Nephron (organoid): ENCODE results near the gene OR2G2.

ENCODE experiments used
- H3K27ac Mint-ChIP-seq, 3 experiments: 2 replicates each; pipeline ENCODE4 v1.8.0; 2020; ENCODE audit warnings: mixed read lengths in 3 of 3, mild to moderate bottlenecking in 2 of 3, moderate library complexity in 1 of 3
- H3K27me3 Mint-ChIP-seq: 2 replicates; pipeline ENCODE4 v1.8.0; 2021; ENCODE audit warnings: low read depth, mild to moderate bottlenecking, moderate library complexity, mixed read lengths
- H3K36me3 Mint-ChIP-seq: 2 replicates; pipeline ENCODE4 v1.8.0; 2020; ENCODE audit warnings: low read depth, mixed read lengths
- H3K4me1 Mint-ChIP-seq: 2 replicates; pipeline ENCODE4 v1.8.0; 2020; ENCODE audit warnings: mixed read lengths
- H3K4me3 Mint-ChIP-seq, 3 experiments: 2 replicates each; pipeline ENCODE4 v1.8.0; 2020; ENCODE audit warnings: mild to moderate bottlenecking in 3 of 3, mixed read lengths in 3 of 3, moderate library complexity in 2 of 3
- H3K9me3 Mint-ChIP-seq: 2 replicates; pipeline ENCODE4 v1.8.0; 2020; ENCODE audit warnings: mixed read lengths
- TF ChIP-seq, protein P1 (sequence below), 3 experiments: fragments of 200-600 bp; sonication (generic); IDR thresholded peaks; one replicate each; pipeline ENCODE4 v1.5.0; 2021; ENCODE audit warnings: antibody characterized with exemption in 3 of 3; ENCODE audit not compliant: unreplicated experiment in 3 of 3

The OR2G2 gene

DNA sequence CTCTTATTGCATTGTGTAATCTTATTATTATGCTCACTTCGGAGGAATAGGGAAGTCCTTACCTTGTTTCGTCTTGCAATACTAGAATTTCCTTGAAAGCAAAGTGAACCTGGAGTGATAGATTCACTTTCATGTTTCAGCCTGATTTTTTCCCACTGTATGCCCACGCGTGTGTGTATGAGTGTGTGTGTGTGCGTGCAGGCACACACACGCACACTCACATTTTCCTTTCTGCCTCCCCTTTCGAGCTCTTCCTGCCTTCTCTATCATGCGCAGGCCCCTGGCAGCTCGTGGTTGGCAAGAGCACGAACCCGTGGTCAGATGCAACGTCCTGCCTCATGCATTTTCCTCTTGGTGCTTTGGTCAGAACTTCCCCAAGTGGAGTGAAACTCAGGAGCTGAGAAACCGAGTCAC lies 39.4 kb upstream of the OR2G2 start, which contains the start of gene GCSAML:
Gene GCSAML, plus strand, starts transcription at position 366 of the 414 bp plus-strand sequence. CDS start 58 bp downstream, outside the sequence.
- no peaks in the 10 kb centered on the region for H3K4me1 Mint-ChIP-seq
- no peaks in the 10 kb centered on the region for H3K36me3 Mint-ChIP-seq
- H3K27me3 Mint-ChIP-seq = no peaks in the 10 kb centered on the region
- TF ChIP-seq, protein P1, sequence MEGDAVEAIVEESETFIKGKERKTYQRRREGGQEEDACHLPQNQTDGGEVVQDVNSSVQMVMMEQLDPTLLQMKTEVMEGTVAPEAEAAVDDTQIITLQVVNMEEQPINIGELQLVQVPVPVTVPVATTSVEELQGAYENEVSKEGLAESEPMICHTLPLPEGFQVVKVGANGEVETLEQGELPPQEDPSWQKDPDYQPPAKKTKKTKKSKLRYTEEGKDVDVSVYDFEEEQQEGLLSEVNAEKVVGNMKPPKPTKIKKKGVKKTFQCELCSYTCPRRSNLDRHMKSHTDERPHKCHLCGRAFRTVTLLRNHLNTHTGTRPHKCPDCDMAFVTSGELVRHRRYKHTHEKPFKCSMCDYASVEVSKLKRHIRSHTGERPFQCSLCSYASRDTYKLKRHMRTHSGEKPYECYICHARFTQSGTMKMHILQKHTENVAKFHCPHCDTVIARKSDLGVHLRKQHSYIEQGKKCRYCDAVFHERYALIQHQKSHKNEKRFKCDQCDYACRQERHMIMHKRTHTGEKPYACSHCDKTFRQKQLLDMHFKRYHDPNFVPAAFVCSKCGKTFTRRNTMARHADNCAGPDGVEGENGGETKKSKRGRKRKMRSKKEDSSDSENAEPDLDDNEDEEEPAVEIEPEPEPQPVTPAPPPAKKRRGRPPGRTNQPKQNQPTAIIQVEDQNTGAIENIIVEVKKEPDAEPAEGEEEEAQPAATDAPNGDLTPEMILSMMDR (IDR thresholded peaks at IDR 0.05; ENCODE audit: unreplicated experiment in 3 of 3) = no peak
- no peaks in the 10 kb centered on the region for H3K9me3 Mint-ChIP-seq
- H3K27ac Mint-ChIP-seq = no peak within 1 kb of the TSS
- no peak within 1 kb of the TSS for H3K4me3 Mint-ChIP-seq

DNA sequence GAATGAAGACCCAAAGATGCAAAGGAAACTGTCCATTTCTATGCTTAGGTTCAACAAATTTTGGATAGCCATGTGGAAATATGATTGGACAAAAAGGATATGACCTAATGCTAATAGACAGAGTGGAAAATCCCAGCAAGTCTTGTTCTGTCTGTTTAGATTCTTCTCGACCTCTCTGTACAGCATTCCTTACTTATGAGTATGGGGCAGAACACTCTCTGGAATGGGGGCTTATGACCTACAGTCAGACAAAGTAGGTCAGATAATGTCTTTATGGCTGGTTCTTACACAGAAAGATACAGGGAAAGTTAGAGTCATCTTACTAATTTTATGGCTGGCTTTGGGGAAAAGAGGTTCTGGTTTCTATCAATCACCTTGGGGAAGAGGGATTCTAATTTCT lies 36.4 kb upstream of the OR2G2 start:
- no peak overlapping the region for H3K4me3 Mint-ChIP-seq
- H3K4me1 Mint-ChIP-seq = no peaks in the 10 kb centered on the region
- TF ChIP-seq, protein P1 (IDR thresholded peaks at IDR 0.05; ENCODE audit: unreplicated experiment in 3 of 3) = no peak
- H3K27ac Mint-ChIP-seq = no peak overlapping the region
- H3K27me3 Mint-ChIP-seq = no peaks in the 10 kb centered on the region
- H3K9me3 Mint-ChIP-seq = no peaks in the 10 kb centered on the region
- no peaks in the 10 kb centered on the region for H3K36me3 Mint-ChIP-seq

DNA sequence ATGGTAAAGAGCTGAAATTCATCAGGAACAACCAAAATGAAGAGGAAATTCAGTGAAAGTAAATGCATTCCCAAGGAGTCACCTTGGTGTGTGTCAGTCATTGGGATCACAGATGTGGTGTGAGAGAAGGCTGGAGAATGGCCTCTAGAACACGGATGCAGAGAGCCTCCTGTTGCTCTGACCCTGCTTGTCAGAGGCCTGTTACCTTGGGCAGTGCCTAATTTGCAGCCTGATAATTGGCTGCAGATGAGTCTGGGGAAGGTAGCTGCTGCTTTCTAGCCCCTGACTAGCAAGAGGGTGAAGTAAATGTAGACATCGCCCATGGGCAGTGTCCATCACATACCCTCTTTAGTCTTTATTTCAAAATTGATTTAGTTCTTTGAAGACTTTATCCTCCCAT lies 35.9 kb upstream of the OR2G2 start:
- no peaks in the 10 kb centered on the region for H3K36me3 Mint-ChIP-seq
- H3K27ac Mint-ChIP-seq = no peak overlapping the region
- H3K4me1 Mint-ChIP-seq = no peaks in the 10 kb centered on the region
- no peaks in the 10 kb centered on the region for H3K27me3 Mint-ChIP-seq
- TF ChIP-seq, protein P1 (IDR thresholded peaks at IDR 0.05; ENCODE audit: unreplicated experiment in 3 of 3) = no peak
- H3K9me3 Mint-ChIP-seq = no peaks in the 10 kb centered on the region
- H3K4me3 Mint-ChIP-seq = no peak overlapping the region

DNA sequence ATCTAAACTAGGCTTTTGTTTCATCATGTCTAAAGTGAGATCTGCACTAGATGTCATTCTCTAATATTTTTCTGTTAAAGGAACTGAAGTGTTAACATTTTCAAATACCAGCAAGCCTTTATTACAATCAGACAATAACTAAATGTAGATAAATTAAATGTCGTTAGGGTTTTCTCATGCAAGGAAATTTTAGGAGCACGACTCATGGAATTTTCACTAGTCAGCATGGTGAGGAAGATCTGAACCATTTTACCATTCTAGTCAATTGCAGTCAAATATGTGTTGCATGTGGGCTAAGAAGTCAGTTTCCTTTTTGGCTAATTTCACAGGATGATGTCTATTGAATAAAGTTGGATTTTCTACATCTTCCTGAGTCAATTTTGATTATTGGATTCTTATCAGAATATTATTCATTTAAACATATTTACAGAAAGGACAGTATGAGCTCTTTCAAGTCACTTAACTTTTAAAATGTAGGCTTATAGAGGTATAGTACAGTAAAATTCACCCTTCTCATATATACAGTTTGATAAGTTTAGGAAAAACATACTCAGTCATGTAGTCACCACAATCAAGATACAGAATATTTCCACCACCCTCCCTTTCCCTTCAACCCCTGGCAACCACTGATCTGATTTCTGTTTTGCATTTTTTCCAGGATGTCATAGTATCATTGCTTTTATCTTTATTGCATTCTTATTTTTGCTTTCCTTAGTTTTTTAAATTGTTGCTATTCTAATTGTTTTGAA lies 30.1 kb upstream of the OR2G2 start:
- no peaks in the 10 kb centered on the region for H3K9me3 Mint-ChIP-seq
- H3K27me3 Mint-ChIP-seq = no peaks in the 10 kb centered on the region
- TF ChIP-seq, protein P1 (IDR thresholded peaks at IDR 0.05; ENCODE audit: unreplicated experiment in 3 of 3) = no peak
- H3K27ac Mint-ChIP-seq = no peak overlapping the region
- no peaks in the 10 kb centered on the region for H3K36me3 Mint-ChIP-seq
- no peak overlapping the region for H3K4me3 Mint-ChIP-seq
- no peaks in the 10 kb centered on the region for H3K4me1 Mint-ChIP-seq

DNA sequence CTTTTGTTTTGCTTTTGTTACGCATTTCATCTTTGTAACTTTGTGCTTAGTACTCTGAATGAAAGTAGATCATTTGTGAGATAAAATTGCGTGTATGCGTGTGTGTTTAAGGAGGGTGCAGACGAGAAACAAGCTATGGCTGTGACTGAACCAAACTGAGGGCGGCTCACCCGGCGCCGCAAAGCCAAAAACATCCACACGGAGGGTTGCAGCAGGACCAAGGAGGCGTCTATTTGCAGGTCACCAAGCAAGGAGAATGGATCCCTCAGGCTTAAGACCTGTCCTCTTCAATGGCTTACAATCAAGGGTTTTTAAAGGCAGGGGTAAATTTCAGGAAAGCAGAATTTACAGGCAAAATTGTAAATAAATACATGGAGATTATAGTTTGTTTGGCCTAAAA lies 26.4 kb upstream of the OR2G2 start:
- Mint-ChIP-seq H3K9me3 (no peaks in the 10 kb centered on the region), H3K27ac (no peak overlapping the region), H3K27me3 (no peaks in the 10 kb centered on the region), H3K36me3 (no peaks in the 10 kb centered on the region), H3K4me1 (no peaks in the 10 kb centered on the region), H3K4me3 (no peak overlapping the region)
- TF ChIP-seq, protein P1 (IDR thresholded peaks at IDR 0.05; ENCODE audit: unreplicated experiment in 3 of 3) = no peak

DNA sequence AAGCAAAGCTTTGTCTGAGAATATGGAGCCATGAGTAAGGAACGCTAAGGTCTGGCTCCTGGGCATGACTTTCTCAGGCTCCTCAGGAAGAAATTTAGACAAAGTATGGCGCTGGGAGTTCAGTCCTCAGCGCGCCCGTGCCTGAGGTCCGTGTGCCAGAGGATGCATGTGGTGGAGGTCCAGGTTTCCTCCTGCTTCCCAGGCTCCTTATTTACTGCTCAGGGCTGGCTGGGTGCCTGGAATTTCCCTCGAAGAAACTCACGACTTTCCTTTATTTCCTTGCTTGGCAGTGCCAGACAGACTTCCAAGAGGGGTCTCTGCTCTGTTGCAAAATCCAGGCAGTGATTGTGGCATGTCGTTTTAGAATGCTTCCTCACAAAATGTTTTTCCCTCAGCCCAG lies 26.0 kb upstream of the OR2G2 start:
- TF ChIP-seq, protein P1 (IDR thresholded peaks at IDR 0.05; ENCODE audit: unreplicated experiment in 3 of 3) = no peak
- no peaks in the 10 kb centered on the region for H3K4me1 Mint-ChIP-seq
- no peaks in the 10 kb centered on the region for H3K36me3 Mint-ChIP-seq
- H3K27me3 Mint-ChIP-seq = no peaks in the 10 kb centered on the region
- no peak overlapping the region for H3K27ac Mint-ChIP-seq
- H3K4me3 Mint-ChIP-seq = no peak overlapping the region
- H3K9me3 Mint-ChIP-seq = no peaks in the 10 kb centered on the region
